ENCODE data around the gene TNNT2. TPM values are rescaled to one million over a fixed set of nuclear protein-coding genes. Genes with fewer than 3 reads are reported as not detected.

Gene TNNT2
- total RNA-seq, 3 donors from 2014 or later = not detected

- H3K27me3 Mint-ChIP-seq (ENCODE audit: low read depth) = no peaks in the 10 kb centered on the region
- no peaks in the 10 kb centered on the region for H3K9me3 Mint-ChIP-seq
- DNase-seq (no peak), ATAC-seq (no peak)
- H3K4me3 Mint-ChIP-seq = no peak overlapping the region
- no peaks in the 10 kb centered on the region for H3K36me3 Mint-ChIP-seq (ENCODE audit: insufficient read depth)
- no peaks in the 10 kb centered on the region for H3K4me1 Mint-ChIP-seq (ENCODE audit: low read depth)
Observed at GRCh38 chr1:201332021-201332420, 45.5 kb downstream of the TNNT2 start.

GRCh38 chr1:201331166-201331565, 46.3 kb downstream of the TNNT2 start:
- DNase-seq (no peak), ATAC-seq (no peak)
- H3K4me1 Mint-ChIP-seq (ENCODE audit: low read depth) = no peaks in the 10 kb centered on the region
- no peak overlapping the region for H3K4me3 Mint-ChIP-seq
- no peaks in the 10 kb centered on the region for H3K36me3 Mint-ChIP-seq (ENCODE audit: insufficient read depth)
- H3K9me3 Mint-ChIP-seq = no peaks in the 10 kb centered on the region
- peaks cover 2% of the 10 kb centered on the region for H3K27me3 Mint-ChIP-seq (ENCODE audit: low read depth)

- DNase-seq (no peak), ATAC-seq (no peak)
- H3K4me1 Mint-ChIP-seq (ENCODE audit: low read depth) = no peaks in the 10 kb centered on the region
- H3K4me3 Mint-ChIP-seq = no peak overlapping the region
- H3K36me3 Mint-ChIP-seq (ENCODE audit: insufficient read depth) = no peaks in the 10 kb centered on the region
- peaks cover 2% of the 10 kb centered on the region for H3K27me3 Mint-ChIP-seq (ENCODE audit: low read depth)
- H3K9me3 Mint-ChIP-seq = no peaks in the 10 kb centered on the region
Observed at GRCh38 chr1:201330541-201330940, 46.9 kb downstream of the TNNT2 start.

- no peak overlapping the region for H3K4me3 Mint-ChIP-seq
- H3K9me3 Mint-ChIP-seq = no peaks in the 10 kb centered on the region
- ATAC-seq (no peak), DNase-seq (no peak)
- no peaks in the 10 kb centered on the region for H3K4me1 Mint-ChIP-seq (ENCODE audit: low read depth)
- peaks cover 2% of the 10 kb centered on the region for H3K27me3 Mint-ChIP-seq (ENCODE audit: low read depth)
- H3K36me3 Mint-ChIP-seq (ENCODE audit: insufficient read depth) = no peaks in the 10 kb centered on the region
Observed at GRCh38 chr1:201329801-201330200, 47.7 kb downstream of the TNNT2 start.

GRCh38 chr1:201329286-201329685, 48.2 kb downstream of the TNNT2 start:
- H3K36me3 Mint-ChIP-seq (ENCODE audit: insufficient read depth) = no peaks in the 10 kb centered on the region

GRCh38 chr1:201328576-201328975, 48.9 kb downstream of the TNNT2 start:
- Mint-ChIP-seq H3K36me3 (ENCODE audit: insufficient read depth) (no peaks in the 10 kb centered on the region), H3K4me1 (ENCODE audit: low read depth) (no peaks in the 10 kb centered on the region), H3K4me3 (no peak overlapping the region), H3K9me3 (no peaks in the 10 kb centered on the region), H3K27me3 (ENCODE audit: low read depth) (peaks cover 2% of the 10 kb centered on the region)
- DNase-seq (no peak), ATAC-seq (no peak)

More at GRCh38 chr1:201329286-201329685, 48.2 kb downstream of the TNNT2 start:
- peaks cover 2% of the 10 kb centered on the region for H3K27me3 Mint-ChIP-seq (ENCODE audit: low read depth)
- H3K9me3 Mint-ChIP-seq = no peaks in the 10 kb centered on the region
- DNase-seq = no peak
- H3K4me1 Mint-ChIP-seq (ENCODE audit: low read depth) = no peaks in the 10 kb centered on the region
- ATAC-seq = no peak
- H3K4me3 Mint-ChIP-seq = no peak overlapping the region

GRCh38 chr1:201327687-201328240, 49.7 kb downstream of the TNNT2 start:
- Mint-ChIP-seq H3K36me3 (ENCODE audit: insufficient read depth) (no peaks in the 10 kb centered on the region), H3K9me3 (no peaks in the 10 kb centered on the region), H3K4me3 (no peak overlapping the region), H3K27me3 (ENCODE audit: low read depth) (peaks cover 2% of the 10 kb centered on the region), H3K4me1 (ENCODE audit: low read depth) (no peaks in the 10 kb centered on the region)
- DNase-seq (no peak), ATAC-seq (no peak)

- no peak for ATAC-seq
- H3K36me3 Mint-ChIP-seq (ENCODE audit: insufficient read depth) = no peaks in the 10 kb centered on the region
- no peak overlapping the region for H3K4me3 Mint-ChIP-seq
Observed at GRCh38 chr1:201326710-201327109, 50.8 kb downstream of the TNNT2 start.

GRCh38 chr1:201325678-201326060, 51.8 kb downstream of the TNNT2 start:
- Mint-ChIP-seq H3K9me3 (no peaks in the 10 kb centered on the region), H3K36me3 (ENCODE audit: insufficient read depth) (no peaks in the 10 kb centered on the region), H3K4me1 (ENCODE audit: low read depth) (no peaks in the 10 kb centered on the region), H3K4me3 (no peak overlapping the region), H3K27me3 (ENCODE audit: low read depth) (peaks cover 2% of the 10 kb centered on the region)
- DNase-seq (no peak), ATAC-seq (no peak)

More at GRCh38 chr1:201326710-201327109, 50.8 kb downstream of the TNNT2 start:
- no peaks in the 10 kb centered on the region for H3K4me1 Mint-ChIP-seq (ENCODE audit: low read depth)
- DNase-seq = no peak
- H3K9me3 Mint-ChIP-seq = no peaks in the 10 kb centered on the region
- peaks cover 2% of the 10 kb centered on the region for H3K27me3 Mint-ChIP-seq (ENCODE audit: low read depth)

- no peaks in the 10 kb centered on the region for H3K4me1 Mint-ChIP-seq (ENCODE audit: low read depth)
- H3K27me3 Mint-ChIP-seq (ENCODE audit: low read depth) = peaks cover 2% of the 10 kb centered on the region
- ATAC-seq = no peak
- H3K9me3 Mint-ChIP-seq = no peaks in the 10 kb centered on the region
- DNase-seq = no peak
- no peak overlapping the region for H3K4me3 Mint-ChIP-seq
- H3K36me3 Mint-ChIP-seq (ENCODE audit: insufficient read depth) = no peaks in the 10 kb centered on the region
Observed at GRCh38 chr1:201324821-201325677, 52.4 kb downstream of the TNNT2 start.

- Mint-ChIP-seq H3K27me3 (ENCODE audit: low read depth) (peaks cover 2% of the 10 kb centered on the region), H3K9me3 (no peaks in the 10 kb centered on the region), H3K4me1 (ENCODE audit: low read depth) (no peaks in the 10 kb centered on the region), H3K36me3 (ENCODE audit: insufficient read depth) (no peaks in the 10 kb centered on the region), H3K4me3 (no peak overlapping the region)
- ATAC-seq (no peak), DNase-seq (no peak)
Observed at GRCh38 chr1:201324306-201324705, 53.2 kb downstream of the TNNT2 start.

GRCh38 chr1:201322653-201323510, 54.6 kb downstream of the TNNT2 start:
- no peak for ATAC-seq
- Mint-ChIP-seq H3K4me1 (ENCODE audit: low read depth) (no peaks in the 10 kb centered on the region), H3K4me3 (no peak overlapping the region), H3K9me3 (no peaks in the 10 kb centered on the region), H3K36me3 (ENCODE audit: insufficient read depth) (no peaks in the 10 kb centered on the region), H3K27me3 (ENCODE audit: low read depth) (peaks cover 2% of the 10 kb centered on the region)
- no peak for DNase-seq

- no peaks in the 10 kb centered on the region for H3K4me1 Mint-ChIP-seq (ENCODE audit: low read depth)
- no peak overlapping the region for H3K4me3 Mint-ChIP-seq
- ATAC-seq (no peak), DNase-seq (no peak)
- peaks cover 1% of the 10 kb centered on the region for H3K27me3 Mint-ChIP-seq (ENCODE audit: low read depth)
- no peaks in the 10 kb centered on the region for H3K36me3 Mint-ChIP-seq (ENCODE audit: insufficient read depth)
- H3K9me3 Mint-ChIP-seq = no peaks in the 10 kb centered on the region
Observed at GRCh38 chr1:201321826-201322390, 55.6 kb downstream of the TNNT2 start.

- no peak for ATAC-seq
- Mint-ChIP-seq H3K4me3 (no peak overlapping the region), H3K9me3 (no peaks in the 10 kb centered on the region), H3K27me3 (ENCODE audit: low read depth) (peaks cover 3% of the 10 kb centered on the region), H3K4me1 (ENCODE audit: low read depth) (no peaks in the 10 kb centered on the region), H3K36me3 (ENCODE audit: insufficient read depth) (no peaks in the 10 kb centered on the region)
- no peak for DNase-seq
Observed at GRCh38 chr1:201320168-201320788, 57.2 kb downstream of the TNNT2 start.

Data from activated T-cell treated with anti-CD3 and anti-CD28 coated beads, Interleukin-2, amount 50 U/mL, for 4 hours (primary cell).